HEK293 (cell line): ENCODE results near the gene RPE65.

Experiments
- CTCF ChIA-PET: fragments of 350-600 bp; formaldehyde crosslinking; extraction: SDS; loops from one replicate; lab custom pipeline; 2021; ENCODE audit warnings: antibody characterized with exemption; lab: Yijun Ruan, JAX
- POLR2A ChIA-PET: fragments of 300-600 bp; formaldehyde crosslinking; extraction: SDS; loops from one replicate; lab custom pipeline; 2020; ENCODE audit warnings: antibody characterized with exemption, inconsistent platforms; lab: Yijun Ruan, JAX
- H3K27ac ChIP-seq: fragments of 200-500 bp; sonication (Bioruptor generic); 2 replicates; pipeline ENCODE4 v1.5.1; 2014; ENCODE audit warnings: low read depth, low read length, control low read depth, inconsistent platforms; ENCODE audit errors: extremely low read depth
- H3K36me3 ChIP-seq, 2 experiments: fragments of 200-500 bp in 1 of 2; sonication (Bioruptor generic) in 1 of 2; 1 replicate in 1 of 2; 2 replicates in 1 of 2; pipeline ENCODE4 v1.5.1; 2014 to 2017; ENCODE audit warnings: inconsistent platforms in 2 of 2, low read length in 2 of 2; ENCODE audit not compliant: control insufficient read depth in 2 of 2, insufficient read depth in 1 of 2
- H3K4me1 ChIP-seq: fragments of 200-500 bp; sonication (Bioruptor generic); 2 replicates; pipeline ENCODE4 v1.5.1; 2014; ENCODE audit warnings: mild to moderate bottlenecking, low read length, inconsistent platforms; ENCODE audit not compliant: control insufficient read depth, insufficient read depth
- H3K4me3 ChIP-seq: 2 replicates; pipeline ENCODE4 v1.5.1; 2011; ENCODE audit warnings: low read depth, mild to moderate bottlenecking, control low read depth, low read length, moderate library complexity
- H3K9me3 ChIP-seq: fragments of 200-500 bp; sonication (Bioruptor generic); 2 replicates; pipeline ENCODE4 v1.5.1; 2014; ENCODE audit warnings: low read depth, low read length, inconsistent platforms; ENCODE audit not compliant: control insufficient read depth, insufficient read depth
- HOXA7 ChIP-seq: sonication (generic); formaldehyde crosslinking; IDR thresholded peaks from 2 replicates; pipeline ENCODE4 v1.8.1; 2022; ENCODE audit warnings: missing genetic modification reagents, borderline replicate concordance
- IKZF3 ChIP-seq: fragments of 450-650 bp; IDR thresholded peaks from 2 replicates; pipeline ENCODE4 v1.5.0; 2018; ENCODE audit warnings: missing biosample characterization, mild to moderate bottlenecking, missing genetic modification characterization, moderate library complexity
- KLF8 ChIP-seq: fragments of 450-650 bp; formaldehyde crosslinking; IDR thresholded peaks from 2 replicates; pipeline ENCODE4 v1.5.1; 2016; ENCODE audit warnings: missing biosample characterization, missing genetic modification characterization
- RBAK ChIP-seq: fragments of 450-650 bp; formaldehyde crosslinking; IDR thresholded peaks from 2 replicates; pipeline ENCODE4 v1.5.1; 2016; ENCODE audit warnings: missing biosample characterization, missing genetic modification characterization
- ZNF10 ChIP-seq: fragments of 450-650 bp; formaldehyde crosslinking; IDR thresholded peaks from 2 replicates; pipeline ENCODE4 v1.5.1; 2017; ENCODE audit warnings: missing biosample characterization, missing genetic modification characterization
- ZNF121 ChIP-seq: fragments of 450-650 bp; formaldehyde crosslinking; IDR thresholded peaks from 2 replicates; pipeline ENCODE4 v1.5.1; 2016; ENCODE audit warnings: missing biosample characterization, missing genetic modification characterization
- ZNF19 ChIP-seq: fragments of 450-650 bp; formaldehyde crosslinking; IDR thresholded peaks from 2 replicates; pipeline ENCODE4; 2016; ENCODE audit warnings: missing biosample characterization, missing genetic modification characterization, low read depth
- ZNF23 ChIP-seq: fragments of 450-650 bp; formaldehyde crosslinking; IDR thresholded peaks from 2 replicates; pipeline ENCODE4 v1.5.1; 2016; ENCODE audit warnings: missing biosample characterization, missing genetic modification characterization, borderline replicate concordance
- ZNF433 ChIP-seq: fragments of 450-650 bp; formaldehyde crosslinking; IDR thresholded peaks from 2 replicates; pipeline ENCODE4 v1.5.1; 2016; ENCODE audit warnings: missing biosample characterization, missing genetic modification characterization, low read depth
- ZNF560 ChIP-seq: fragments of 450-650 bp; formaldehyde crosslinking; IDR thresholded peaks from 2 replicates; pipeline ENCODE4 v1.5.1; 2017; ENCODE audit warnings: missing biosample characterization, missing genetic modification characterization, borderline replicate concordance
- ZNF623 ChIP-seq: fragments of 450-650 bp; formaldehyde crosslinking; IDR thresholded peaks from 2 replicates; pipeline ENCODE4 v1.5.1; 2016; ENCODE audit warnings: missing biosample characterization, missing genetic modification characterization
- ZNF664 ChIP-seq: fragments of 450-650 bp; formaldehyde crosslinking; IDR thresholded peaks from 2 replicates; pipeline ENCODE4 v1.5.1; 2016; ENCODE audit warnings: missing biosample characterization, missing genetic modification characterization
- ZNF791 ChIP-seq: fragments of 450-650 bp; formaldehyde crosslinking; IDR thresholded peaks from 2 replicates; pipeline ENCODE4 v1.5.1; 2016; ENCODE audit warnings: missing biosample characterization, missing genetic modification characterization
- ZSCAN23 ChIP-seq: fragments of 450-650 bp; formaldehyde crosslinking; IDR thresholded peaks from 2 replicates; pipeline ENCODE4 v1.5.1; 2016; ENCODE audit warnings: missing biosample characterization, missing genetic modification characterization
- TF ChIP-seq, protein P1 (sequence below): fragments of 450-650 bp; formaldehyde crosslinking; IDR thresholded peaks from 2 replicates; pipeline ENCODE4 v1.5.1; 2017; ENCODE audit warnings: missing biosample characterization, missing genetic modification characterization
- TF ChIP-seq, protein P2 (sequence below): fragments of 450-650 bp; formaldehyde crosslinking; IDR thresholded peaks from 2 replicates; pipeline ENCODE4 v1.5.1; 2016; ENCODE audit warnings: missing biosample characterization, missing genetic modification characterization
- TF ChIP-seq, protein P3 (sequence below): fragments of 450-650 bp; formaldehyde crosslinking; IDR thresholded peaks from 2 replicates; pipeline ENCODE4 v1.5.1; 2017; ENCODE audit warnings: missing biosample characterization, missing genetic modification characterization
- TF ChIP-seq, protein P4 (sequence below): fragments of 450-650 bp; formaldehyde crosslinking; IDR thresholded peaks from 2 replicates; pipeline ENCODE4 v1.5.0; 2017; ENCODE audit warnings: missing biosample characterization, missing genetic modification characterization, borderline replicate concordance
- TF ChIP-seq, protein P5 (sequence below): fragments of 450-650 bp; formaldehyde crosslinking; IDR thresholded peaks from 2 replicates; pipeline ENCODE4 v1.5.1; 2017; ENCODE audit warnings: missing biosample characterization, missing genetic modification characterization
- TF ChIP-seq, protein P6 (sequence below): fragments of 450-650 bp; formaldehyde crosslinking; IDR thresholded peaks from 2 replicates; pipeline ENCODE4 v1.5.1; 2016; ENCODE audit warnings: missing biosample characterization, missing genetic modification characterization
- TF ChIP-seq, protein P7 (sequence below): fragments of 450-650 bp; formaldehyde crosslinking; optimal IDR thresholded peaks from 2 replicates; pipeline ENCODE3; 2016; ENCODE audit warnings: missing biosample characterization, mild to moderate bottlenecking, missing genetic modification characterization
- TF ChIP-seq, protein P8 (sequence below): sonication (generic); formaldehyde crosslinking; IDR thresholded peaks from 2 replicates; pipeline ENCODE4 v1.8.1; 2022; ENCODE audit warnings: mild to moderate bottlenecking, moderate library complexity, missing genetic modification reagents
- TF ChIP-seq, protein P9 (sequence below): fragments of 450-650 bp; formaldehyde crosslinking; IDR thresholded peaks from 2 replicates; pipeline ENCODE4 v1.5.1; 2016; ENCODE audit warnings: missing biosample characterization, missing genetic modification characterization

RPE65 gene

DNA sequence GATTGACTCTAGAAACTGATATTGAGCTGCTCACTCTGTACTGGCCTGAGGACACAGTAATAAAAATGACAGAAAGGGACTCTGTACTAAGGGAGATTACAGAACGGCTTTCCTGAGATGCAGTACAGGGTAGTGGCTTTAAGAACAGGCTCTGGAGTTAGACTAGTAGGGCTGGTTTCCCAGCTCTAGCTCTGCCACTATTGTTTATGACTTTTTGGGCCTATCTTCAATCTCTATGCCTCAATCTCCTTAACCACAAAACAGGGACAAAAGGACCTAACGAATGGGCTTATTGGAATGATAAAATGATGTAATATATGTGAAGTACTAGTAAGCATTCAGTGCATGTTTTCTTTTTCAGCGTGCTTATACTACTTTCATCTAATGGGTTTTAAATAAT, 45.8 kb upstream of the RPE65 start:
- CTCF ChIA-PET, result interaction anchor here (0.7 to 1.6 kb wide), 2 partner anchors 26 to 53 kb away, joined by 3 to 5 read pairs; no protein-coding TSS in a partner anchor
- peak; percentile 73 for TF ChIP-seq ZNF664
- TF ChIP-seq, protein P1, sequence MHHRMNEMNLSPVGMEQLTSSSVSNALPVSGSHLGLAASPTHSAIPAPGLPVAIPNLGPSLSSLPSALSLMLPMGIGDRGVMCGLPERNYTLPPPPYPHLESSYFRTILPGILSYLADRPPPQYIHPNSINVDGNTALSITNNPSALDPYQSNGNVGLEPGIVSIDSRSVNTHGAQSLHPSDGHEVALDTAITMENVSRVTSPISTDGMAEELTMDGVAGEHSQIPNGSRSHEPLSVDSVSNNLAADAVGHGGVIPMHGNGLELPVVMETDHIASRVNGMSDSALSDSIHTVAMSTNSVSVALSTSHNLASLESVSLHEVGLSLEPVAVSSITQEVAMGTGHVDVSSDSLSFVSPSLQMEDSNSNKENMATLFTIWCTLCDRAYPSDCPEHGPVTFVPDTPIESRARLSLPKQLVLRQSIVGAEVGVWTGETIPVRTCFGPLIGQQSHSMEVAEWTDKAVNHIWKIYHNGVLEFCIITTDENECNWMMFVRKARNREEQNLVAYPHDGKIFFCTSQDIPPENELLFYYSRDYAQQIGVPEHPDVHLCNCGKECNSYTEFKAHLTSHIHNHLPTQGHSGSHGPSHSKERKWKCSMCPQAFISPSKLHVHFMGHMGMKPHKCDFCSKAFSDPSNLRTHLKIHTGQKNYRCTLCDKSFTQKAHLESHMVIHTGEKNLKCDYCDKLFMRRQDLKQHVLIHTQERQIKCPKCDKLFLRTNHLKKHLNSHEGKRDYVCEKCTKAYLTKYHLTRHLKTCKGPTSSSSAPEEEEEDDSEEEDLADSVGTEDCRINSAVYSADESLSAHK, result 0 out of 2 replicates have a peak, but pooled peaks have one; percentile 43
- no peak for TF ChIP-seq ZSCAN23
- TF ChIP-seq ZNF10, result no peak
- TF ChIP-seq, protein P2, sequence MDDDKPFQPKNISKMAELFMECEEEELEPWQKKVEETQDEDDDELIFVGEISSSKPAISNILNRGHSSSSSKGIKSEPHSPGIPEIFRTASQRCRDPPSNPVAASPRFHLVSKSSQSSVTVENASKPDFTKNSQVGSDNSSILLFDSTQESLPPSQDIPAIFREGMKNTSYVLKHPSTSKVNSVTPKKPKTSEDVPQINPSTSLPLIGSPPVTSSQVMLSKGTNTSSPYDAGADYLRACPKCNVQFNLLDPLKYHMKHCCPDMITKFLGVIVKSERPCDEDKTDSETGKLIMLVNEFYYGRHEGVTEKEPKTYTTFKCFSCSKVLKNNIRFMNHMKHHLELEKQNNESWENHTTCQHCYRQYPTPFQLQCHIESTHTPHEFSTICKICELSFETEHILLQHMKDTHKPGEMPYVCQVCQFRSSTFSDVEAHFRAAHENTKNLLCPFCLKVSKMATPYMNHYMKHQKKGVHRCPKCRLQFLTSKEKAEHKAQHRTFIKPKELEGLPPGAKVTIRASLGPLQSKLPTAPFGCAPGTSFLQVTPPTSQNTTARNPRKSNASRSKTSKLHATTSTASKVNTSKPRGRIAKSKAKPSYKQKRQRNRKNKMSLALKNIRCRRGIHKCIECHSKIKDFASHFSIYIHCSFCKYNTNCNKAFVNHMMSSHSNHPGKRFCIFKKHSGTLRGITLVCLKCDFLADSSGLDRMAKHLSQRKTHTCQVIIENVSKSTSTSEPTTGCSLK, result no peak
- TF ChIP-seq, protein P3, sequence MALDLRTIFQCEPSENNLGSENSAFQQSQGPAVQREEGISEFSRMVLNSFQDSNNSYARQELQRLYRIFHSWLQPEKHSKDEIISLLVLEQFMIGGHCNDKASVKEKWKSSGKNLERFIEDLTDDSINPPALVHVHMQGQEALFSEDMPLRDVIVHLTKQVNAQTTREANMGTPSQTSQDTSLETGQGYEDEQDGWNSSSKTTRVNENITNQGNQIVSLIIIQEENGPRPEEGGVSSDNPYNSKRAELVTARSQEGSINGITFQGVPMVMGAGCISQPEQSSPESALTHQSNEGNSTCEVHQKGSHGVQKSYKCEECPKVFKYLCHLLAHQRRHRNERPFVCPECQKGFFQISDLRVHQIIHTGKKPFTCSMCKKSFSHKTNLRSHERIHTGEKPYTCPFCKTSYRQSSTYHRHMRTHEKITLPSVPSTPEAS (tag by site-specific recombination), result no peak
- no peak for TF ChIP-seq ZNF121
- TF ChIP-seq HOXA7 (CRISPR knock-in tag), result no peak
- TF ChIP-seq ZNF623, result no peak
- no peak for TF ChIP-seq ZNF433 (tag by site-specific recombination)
- TF ChIP-seq, protein P4, sequence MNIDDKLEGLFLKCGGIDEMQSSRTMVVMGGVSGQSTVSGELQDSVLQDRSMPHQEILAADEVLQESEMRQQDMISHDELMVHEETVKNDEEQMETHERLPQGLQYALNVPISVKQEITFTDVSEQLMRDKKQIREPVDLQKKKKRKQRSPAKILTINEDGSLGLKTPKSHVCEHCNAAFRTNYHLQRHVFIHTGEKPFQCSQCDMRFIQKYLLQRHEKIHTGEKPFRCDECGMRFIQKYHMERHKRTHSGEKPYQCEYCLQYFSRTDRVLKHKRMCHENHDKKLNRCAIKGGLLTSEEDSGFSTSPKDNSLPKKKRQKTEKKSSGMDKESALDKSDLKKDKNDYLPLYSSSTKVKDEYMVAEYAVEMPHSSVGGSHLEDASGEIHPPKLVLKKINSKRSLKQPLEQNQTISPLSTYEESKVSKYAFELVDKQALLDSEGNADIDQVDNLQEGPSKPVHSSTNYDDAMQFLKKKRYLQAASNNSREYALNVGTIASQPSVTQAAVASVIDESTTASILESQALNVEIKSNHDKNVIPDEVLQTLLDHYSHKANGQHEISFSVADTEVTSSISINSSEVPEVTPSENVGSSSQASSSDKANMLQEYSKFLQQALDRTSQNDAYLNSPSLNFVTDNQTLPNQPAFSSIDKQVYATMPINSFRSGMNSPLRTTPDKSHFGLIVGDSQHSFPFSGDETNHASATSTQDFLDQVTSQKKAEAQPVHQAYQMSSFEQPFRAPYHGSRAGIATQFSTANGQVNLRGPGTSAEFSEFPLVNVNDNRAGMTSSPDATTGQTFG (tag by site-specific recombination), result no peak
- TF ChIP-seq ZNF19 (tag by site-specific recombination), result no peak
- TF ChIP-seq, protein P5, sequence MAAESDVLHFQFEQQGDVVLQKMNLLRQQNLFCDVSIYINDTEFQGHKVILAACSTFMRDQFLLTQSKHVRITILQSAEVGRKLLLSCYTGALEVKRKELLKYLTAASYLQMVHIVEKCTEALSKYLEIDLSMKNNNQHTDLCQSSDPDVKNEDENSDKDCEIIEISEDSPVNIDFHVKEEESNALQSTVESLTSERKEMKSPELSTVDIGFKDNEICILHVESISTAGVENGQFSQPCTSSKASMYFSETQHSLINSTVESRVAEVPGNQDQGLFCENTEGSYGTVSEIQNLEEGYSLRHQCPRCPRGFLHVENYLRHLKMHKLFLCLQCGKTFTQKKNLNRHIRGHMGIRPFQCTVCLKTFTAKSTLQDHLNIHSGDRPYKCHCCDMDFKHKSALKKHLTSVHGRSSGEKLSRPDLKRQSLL, result peak; percentile 67
- TF ChIP-seq, protein P6, sequence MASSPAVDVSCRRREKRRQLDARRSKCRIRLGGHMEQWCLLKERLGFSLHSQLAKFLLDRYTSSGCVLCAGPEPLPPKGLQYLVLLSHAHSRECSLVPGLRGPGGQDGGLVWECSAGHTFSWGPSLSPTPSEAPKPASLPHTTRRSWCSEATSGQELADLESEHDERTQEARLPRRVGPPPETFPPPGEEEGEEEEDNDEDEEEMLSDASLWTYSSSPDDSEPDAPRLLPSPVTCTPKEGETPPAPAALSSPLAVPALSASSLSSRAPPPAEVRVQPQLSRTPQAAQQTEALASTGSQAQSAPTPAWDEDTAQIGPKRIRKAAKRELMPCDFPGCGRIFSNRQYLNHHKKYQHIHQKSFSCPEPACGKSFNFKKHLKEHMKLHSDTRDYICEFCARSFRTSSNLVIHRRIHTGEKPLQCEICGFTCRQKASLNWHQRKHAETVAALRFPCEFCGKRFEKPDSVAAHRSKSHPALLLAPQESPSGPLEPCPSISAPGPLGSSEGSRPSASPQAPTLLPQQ (tag by site-specific recombination), result no peak
- no peak for TF ChIP-seq RBAK (tag by site-specific recombination)
- no peak for TF ChIP-seq ZNF791 (tag by site-specific recombination)
- TF ChIP-seq ZNF23 (tag by site-specific recombination), result no peak
- no peak for TF ChIP-seq KLF8 (tag by site-specific recombination)
- TF ChIP-seq, protein P7, sequence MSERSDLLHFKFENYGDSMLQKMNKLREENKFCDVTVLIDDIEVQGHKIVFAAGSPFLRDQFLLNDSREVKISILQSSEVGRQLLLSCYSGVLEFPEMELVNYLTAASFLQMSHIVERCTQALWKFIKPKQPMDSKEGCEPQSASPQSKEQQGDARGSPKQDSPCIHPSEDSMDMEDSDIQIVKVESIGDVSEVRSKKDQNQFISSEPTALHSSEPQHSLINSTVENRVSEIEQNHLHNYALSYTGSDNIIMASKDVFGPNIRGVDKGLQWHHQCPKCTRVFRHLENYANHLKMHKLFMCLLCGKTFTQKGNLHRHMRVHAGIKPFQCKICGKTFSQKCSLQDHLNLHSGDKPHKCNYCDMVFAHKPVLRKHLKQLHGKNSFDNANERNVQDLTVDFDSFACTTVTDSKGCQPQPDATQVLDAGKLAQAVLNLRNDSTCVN (tag by site-specific recombination), result no peak
- TF ChIP-seq, protein P8, sequence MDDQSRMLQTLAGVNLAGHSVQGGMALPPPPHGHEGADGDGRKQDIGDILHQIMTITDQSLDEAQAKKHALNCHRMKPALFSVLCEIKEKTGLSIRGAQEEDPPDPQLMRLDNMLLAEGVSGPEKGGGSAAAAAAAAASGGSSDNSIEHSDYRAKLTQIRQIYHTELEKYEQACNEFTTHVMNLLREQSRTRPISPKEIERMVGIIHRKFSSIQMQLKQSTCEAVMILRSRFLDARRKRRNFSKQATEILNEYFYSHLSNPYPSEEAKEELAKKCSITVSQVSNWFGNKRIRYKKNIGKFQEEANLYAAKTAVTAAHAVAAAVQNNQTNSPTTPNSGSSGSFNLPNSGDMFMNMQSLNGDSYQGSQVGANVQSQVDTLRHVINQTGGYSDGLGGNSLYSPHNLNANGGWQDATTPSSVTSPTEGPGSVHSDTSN (CRISPR knock-in tag), result no peak
- no peak for TF ChIP-seq ZNF560 (tag by site-specific recombination)
- TF ChIP-seq, protein P9, sequence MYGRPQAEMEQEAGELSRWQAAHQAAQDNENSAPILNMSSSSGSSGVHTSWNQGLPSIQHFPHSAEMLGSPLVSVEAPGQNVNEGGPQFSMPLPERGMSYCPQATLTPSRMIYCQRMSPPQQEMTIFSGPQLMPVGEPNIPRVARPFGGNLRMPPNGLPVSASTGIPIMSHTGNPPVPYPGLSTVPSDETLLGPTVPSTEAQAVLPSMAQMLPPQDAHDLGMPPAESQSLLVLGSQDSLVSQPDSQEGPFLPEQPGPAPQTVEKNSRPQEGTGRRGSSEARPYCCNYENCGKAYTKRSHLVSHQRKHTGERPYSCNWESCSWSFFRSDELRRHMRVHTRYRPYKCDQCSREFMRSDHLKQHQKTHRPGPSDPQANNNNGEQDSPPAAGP, result no peak
- no peak for TF ChIP-seq IKZF3

More for the DNA sequence above, 45.8 kb upstream of the RPE65 start:
- H3K4me1 ChIP-seq, result no peaks in the 10 kb centered on the region
- no peak overlapping the region for H3K27ac ChIP-seq
- peak overlapping the region; percentile 89 for H3K4me3 ChIP-seq
- POLR2A ChIA-PET, result interaction anchor here (0.6 to 1.5 kb wide), 2 partner anchors 17 to 264 kb away, joined by 3 to 6 read pairs; no protein-coding TSS in a partner anchor
- H3K9me3 ChIP-seq, result no peaks in the 10 kb centered on the region
- H3K36me3 ChIP-seq, result peaks cover 18 to 30% of the 10 kb centered on the region in 2 experiments
